HG03439 (cell line): ENCODE data around the gene UNC80.
A peak's percentile ranks its signal among the peaks of the same experiment; 100 is the strongest.

Experiments used
- ATAC-seq: cut with Tn5 transposase; IDR thresholded peaks from one replicate; pipeline ENCODE4 v1.9.1; 2021; ENCODE audit warnings: mild to moderate bottlenecking, moderate library complexity; ENCODE audit not compliant: unreplicated experiment

Gene UNC80

GRCh38 chr2:209960676-209961630 lies 189.3 kb downstream of the UNC80 start:
- ATAC-seq = peak; percentile 96

DNA sequence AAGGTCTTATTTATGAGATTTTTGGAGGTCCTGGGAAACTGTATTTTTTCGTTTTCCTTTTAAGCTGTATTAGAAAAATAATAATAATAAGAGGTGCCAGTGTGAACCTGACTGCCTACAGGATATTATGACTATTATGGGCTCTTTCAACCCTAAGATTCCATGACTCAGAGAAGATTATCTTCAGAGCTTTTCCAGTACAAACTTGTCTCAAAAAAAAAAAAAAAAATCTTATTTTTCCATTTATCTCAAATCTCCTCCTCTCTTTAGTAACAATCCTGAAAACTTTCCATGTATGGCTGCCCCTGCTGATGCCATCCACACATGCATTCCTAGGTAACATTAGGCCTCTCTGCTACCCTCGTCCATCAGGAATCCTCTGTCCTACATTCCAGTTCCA lies 194.1 kb downstream of the UNC80 start:
- no peak for ATAC-seq

GRCh38 chr2:209969692-209970091 lies 198.1 kb downstream of the UNC80 start:
- ATAC-seq = no peak

DNA sequence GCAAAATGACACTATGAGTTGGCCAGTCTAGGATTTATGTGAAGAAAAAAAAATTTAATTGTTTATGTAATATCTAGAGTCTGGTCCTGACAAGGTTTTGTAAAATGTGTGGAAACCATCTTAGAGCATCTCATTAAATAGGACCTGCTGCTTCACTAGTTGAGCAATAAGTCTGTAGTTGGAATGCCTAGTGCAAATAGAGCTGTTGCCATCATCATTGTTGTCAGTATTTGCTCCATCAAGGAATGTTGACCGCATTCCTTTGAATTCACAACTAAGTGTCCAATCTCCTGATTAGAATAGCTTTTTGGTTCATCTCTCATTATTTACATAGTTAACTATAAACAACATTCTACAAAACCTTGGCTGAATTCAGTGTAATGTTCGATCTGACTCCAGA lies 198.6 kb downstream of the UNC80 start:
- ATAC-seq = no peak

DNA sequence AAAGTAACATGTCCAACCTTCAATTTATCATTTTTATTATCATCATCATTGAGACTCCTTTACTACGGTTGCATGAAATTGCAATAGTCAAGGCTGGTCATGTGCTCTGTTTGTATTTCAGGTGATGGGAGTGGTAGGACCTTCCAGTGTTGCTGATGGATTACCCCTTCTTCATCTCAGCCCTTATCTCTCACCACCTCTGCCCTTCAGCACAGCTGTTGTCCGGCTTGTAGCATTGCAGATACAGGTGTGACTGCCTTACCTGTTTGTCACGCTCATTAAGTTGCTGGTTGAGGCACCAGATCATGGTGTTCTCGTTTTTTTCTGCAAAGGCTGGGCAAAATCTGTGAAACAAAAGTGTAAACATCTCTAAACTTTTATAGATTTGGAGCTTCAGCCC lies 199.1 kb downstream of the UNC80 start:
- no peak for ATAC-seq

DNA sequence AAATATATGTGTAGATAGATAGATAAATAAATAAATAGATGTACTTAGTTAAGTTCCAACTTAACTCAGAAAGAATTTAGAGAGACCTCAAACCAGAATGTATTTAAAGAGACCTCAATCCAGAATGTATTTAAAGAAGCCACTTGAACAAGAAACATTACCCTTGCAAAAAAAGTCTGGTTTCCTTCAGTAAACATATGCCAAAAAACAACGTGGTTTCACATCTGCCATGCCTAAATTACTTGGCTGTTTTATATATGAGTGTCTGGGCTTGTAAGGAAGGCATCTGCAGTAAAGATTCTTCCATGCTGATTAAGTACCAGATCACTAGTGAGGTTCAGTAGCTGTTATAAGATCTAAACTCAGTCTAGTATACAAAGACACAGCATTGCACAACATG lies 201.7 kb downstream of the UNC80 start:
- no peak for ATAC-seq

- no peak for ATAC-seq
Measured at GRCh38 chr2:209974576-209974975, 202.9 kb downstream of the UNC80 start.

DNA sequence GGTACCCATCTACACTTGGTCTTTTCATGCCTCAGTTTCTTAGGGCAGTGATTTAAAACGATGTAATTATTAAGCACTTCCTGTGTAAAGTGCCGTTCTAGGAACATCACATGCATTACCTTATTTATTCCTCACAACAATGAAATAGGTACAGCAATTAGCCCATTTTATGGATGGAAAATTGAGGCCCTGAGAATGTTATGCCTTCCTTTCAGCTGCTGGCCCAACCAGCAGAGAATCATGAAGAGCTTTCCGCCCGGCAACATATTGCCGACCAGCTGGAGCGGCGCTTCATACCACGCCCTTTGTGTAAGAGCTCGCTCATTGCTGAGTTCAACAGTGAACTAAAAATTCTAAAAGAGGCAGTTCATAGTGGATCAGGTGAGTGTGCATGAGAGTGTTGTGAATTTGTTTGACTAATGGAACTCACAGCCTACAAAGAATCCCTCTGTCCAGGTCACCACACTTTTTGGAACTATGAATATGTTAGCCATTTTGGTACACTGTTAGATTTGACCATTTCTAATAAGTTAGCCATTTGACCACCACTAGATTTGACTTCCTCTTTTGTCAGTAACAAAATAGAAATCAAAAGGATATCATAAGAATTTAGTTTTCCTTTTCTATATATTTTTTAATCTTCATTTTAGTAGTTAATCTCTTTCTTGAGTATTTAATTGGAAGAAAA lies 205.2 kb downstream of the UNC80 start:
- no peak for ATAC-seq

DNA sequence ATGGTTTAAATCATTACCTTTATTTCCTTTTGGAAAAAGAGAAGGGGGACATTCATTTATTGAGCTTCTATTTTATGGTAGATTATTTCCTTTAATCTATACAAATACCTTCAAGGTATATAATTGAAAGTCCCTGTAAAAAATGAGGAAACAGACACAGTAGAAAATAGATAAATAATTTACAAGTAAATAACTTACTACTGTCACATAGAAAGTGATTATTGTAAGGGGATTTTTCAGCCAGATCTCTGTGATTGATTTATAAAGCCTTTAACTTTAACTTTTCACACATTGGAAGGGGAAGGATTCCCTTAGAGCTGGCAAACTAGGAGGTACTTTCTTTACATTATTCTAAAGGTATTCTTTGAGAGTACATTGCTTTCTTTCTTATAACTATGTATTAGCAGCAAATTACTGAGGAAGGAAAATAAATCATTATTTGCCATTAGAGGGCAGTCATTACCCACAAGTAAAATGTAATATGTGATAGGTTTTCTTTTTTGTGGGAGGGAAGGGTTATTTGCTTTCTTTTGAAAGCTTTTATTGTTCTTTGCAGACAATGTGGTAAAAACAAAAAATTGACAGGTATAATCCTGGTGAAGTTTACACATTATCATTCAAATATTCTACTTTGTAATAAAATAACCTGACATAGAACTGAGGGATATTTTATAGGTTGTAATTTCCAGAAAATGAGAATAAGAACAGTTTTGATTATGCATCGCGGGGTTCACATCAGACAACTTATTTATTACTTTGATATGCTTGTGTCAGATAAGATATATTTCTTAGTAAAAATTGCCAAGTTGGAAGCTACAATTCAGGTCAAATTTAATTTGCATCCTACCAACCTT lies 206.0 kb downstream of the UNC80 start:
- ATAC-seq = peak; percentile 56

- ATAC-seq = no peak
Measured at GRCh38 chr2:209984291-209984690, 212.7 kb downstream of the UNC80 start.

DNA sequence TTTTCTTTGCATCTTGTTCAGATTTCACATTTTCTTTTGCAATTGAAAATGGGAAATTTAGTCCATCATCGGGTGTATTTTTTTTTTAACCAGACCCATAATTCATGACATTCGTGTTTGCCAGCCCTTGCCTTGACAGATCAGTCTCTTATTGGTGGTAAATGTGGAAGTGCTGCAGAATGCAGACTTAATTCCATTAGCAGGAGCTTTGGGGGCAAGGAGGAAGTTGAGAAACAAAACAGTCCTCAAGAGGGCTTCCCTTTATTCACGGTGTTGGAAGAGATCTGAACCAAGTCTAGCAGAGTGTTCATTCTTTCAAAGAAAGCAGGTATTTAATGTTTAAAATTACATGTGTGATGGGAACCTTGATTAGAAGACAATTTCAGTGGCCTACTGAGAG lies 214.2 kb downstream of the UNC80 start:
- ATAC-seq = no peak

DNA sequence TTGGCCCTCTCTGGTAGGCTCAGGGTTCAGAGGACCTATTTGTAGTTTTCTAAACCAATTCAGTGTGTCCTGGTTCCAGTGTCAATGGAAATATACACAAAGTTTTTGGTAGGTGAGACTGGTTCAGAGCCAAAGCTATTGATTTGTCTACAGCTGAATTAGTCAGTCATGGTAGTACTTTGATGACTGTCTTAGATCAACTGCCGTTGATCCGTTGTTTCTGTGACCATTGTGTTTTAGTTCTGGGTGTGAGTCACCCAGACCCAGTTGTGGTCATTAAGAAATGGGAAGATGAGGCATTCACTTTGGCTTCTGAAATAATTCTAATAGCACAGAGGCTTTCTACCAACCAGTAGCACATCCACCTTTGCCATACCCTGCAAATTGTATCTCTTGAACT lies 214.8 kb downstream of the UNC80 start:
- ATAC-seq = no peak

DNA sequence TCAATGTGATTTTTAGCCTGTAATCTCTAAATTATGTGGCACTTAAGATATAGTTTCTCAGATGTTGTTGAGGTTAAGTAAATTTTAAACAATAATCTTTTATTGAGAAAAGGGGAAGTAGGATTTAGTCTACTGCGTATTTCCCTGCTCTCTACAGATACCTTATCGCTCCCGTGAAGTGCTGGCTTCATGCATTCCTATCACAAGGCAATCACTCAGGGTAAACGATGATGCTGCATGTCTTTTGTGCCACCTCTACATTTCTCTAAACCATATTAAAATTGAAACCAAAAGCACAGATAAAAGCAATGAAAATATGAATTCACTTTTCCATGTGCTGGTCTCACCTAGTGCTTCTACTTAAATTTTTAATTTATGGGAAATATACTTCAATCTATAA lies 216.4 kb downstream of the UNC80 start:
- no peak for ATAC-seq

DNA sequence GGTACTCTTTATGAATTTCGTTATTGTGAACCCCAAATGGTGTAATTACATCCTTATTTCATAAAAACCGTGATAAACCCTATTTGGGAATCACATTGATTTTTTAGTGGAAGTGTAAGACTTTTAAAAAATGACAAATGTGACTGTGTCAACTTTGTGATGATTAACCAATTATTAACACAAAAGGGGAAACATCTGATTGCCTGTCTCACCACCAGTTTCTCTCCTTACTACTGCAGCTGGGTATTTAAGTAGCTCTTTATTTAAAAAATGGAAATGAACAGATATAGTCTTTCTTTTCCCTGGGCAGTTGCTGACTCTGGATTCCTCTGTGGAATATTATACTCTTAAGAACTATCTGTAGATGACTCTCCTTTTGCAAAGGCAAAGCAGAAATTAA lies 219.2 kb downstream of the UNC80 start:
- ATAC-seq = no peak

GRCh38 chr2:209993968-209994367 lies 222.3 kb downstream of the UNC80 start:
- no peak for ATAC-seq

GRCh38 chr2:209998596-209998995 lies 227.0 kb downstream of the UNC80 start:
- no peak for ATAC-seq

- no peak for ATAC-seq
Measured at GRCh38 chr2:210000464-210001324, 229.1 kb downstream of the UNC80 start.

GRCh38 chr2:210002158-210003157 lies 230.8 kb downstream of the UNC80 start, which contains the start of gene RPE:
Gene RPE (plus strand): TSS chr2:210002638. CDS start chr2:210002662, 24 bp downstream.
- ATAC-seq = peak; percentile 100

GRCh38 chr2:210003359-210003758 lies 231.7 kb downstream of the UNC80 start:
- no peak for ATAC-seq
